ENCODE data around the gene TTN. TPM values are rescaled to one million over a fixed set of nuclear protein-coding genes. Genes with fewer than 3 reads are reported as not detected.

TTN gene
- total RNA-seq, 1 donor from 2014 or later, result 1.3 TPM

DNA sequence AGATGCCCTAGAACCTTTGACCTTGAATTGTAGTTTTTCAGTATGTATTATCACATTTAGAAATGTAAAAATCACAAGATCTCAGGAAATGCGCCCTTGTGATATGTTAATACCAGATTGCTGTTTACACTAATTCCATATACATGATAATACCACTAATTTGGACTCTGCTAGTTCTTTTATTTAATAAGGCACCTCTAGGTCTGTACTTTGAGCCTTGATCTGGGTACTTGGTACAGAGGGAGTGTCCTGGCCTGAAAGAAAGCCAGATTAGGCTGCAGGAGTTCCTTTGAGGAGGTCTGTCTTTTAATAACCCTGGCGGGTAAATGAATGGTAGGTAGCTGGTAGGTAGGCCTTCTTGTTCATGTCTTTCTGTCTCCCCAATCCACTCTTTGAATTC lies 300.7 kb downstream of the TTN start:
- no peak overlapping the region for H2AFZ ChIP-seq (replicated peaks)
- H3K9ac ChIP-seq, result no peak overlapping the region
- H4K20me1 ChIP-seq (ENCODE audit: low read depth), result no peaks in the 10 kb centered on the region
- Mint-ChIP-seq H3K36me3 (peaks cover 10% of the 10 kb centered on the region), H3K4me1 (peaks cover 10% of the 10 kb centered on the region), H3K4me3 (no peak overlapping the region), H3K9me3 (no peaks in the 10 kb centered on the region), H3K27me3 (ENCODE audit: insufficient read depth, low read depth) (peaks cover 4% of the 10 kb centered on the region), H3K27ac (no peak overlapping the region)
- H3K79me2 ChIP-seq (ENCODE audit: low read depth), result no peaks in the 10 kb centered on the region
- H3K4me1 ChIP-seq, result peaks cover 23% of the 10 kb centered on the region
- no peak for TF ChIP-seq EZH2 (IDR thresholded peaks at IDR 0.05)
- TF ChIP-seq CTCF (IDR thresholded peaks at IDR 0.05), result no peak
- no peak for TF ChIP-seq EZH2phosphoT487 (IDR thresholded peaks at IDR 0.05)
- no peak overlapping the region for H3K4me3 ChIP-seq
- H3K27ac ChIP-seq, result no peak overlapping the region
- H3K27me3 ChIP-seq, result no peaks in the 10 kb centered on the region
- peaks cover 24% of the 10 kb centered on the region for H3K36me3 ChIP-seq
- H3K9me3 ChIP-seq (ENCODE audit: low read depth), result no peaks in the 10 kb centered on the region
- H3F3A ChIP-seq (ENCODE audit: low read depth), result no peaks in the 10 kb centered on the region
- DNase-seq (ENCODE audit: low spot score), result peak; percentile 28
- peak overlapping the region; percentile 1 for H3K4me2 ChIP-seq

- Histone ChIP-seq H3K27me3 (no peaks in the 10 kb centered on the region), H3K4me3 (no peak overlapping the region), H3K79me2 (ENCODE audit: low read depth) (no peaks in the 10 kb centered on the region), H3K4me1 (peaks cover 20% of the 10 kb centered on the region), H3F3A (ENCODE audit: low read depth) (no peaks in the 10 kb centered on the region), H3K4me2 (no peak overlapping the region), H4K20me1 (ENCODE audit: low read depth) (no peaks in the 10 kb centered on the region), H2AFZ (replicated peaks) (no peak overlapping the region), H3K9me3 (ENCODE audit: low read depth) (no peaks in the 10 kb centered on the region), H3K27ac (no peak overlapping the region), H3K9ac (no peak overlapping the region), H3K36me3 (peaks cover 28% of the 10 kb centered on the region)
- Mint-ChIP-seq H3K4me1 (peaks cover 10% of the 10 kb centered on the region), H3K27ac (no peak overlapping the region), H3K9me3 (no peaks in the 10 kb centered on the region), H3K27me3 (ENCODE audit: insufficient read depth, low read depth) (peaks cover 4% of the 10 kb centered on the region), H3K36me3 (peaks cover 10% of the 10 kb centered on the region), H3K4me3 (no peak overlapping the region)
- no peak for TF ChIP-seq CTCF (IDR thresholded peaks at IDR 0.05)
- TF ChIP-seq EZH2phosphoT487 (IDR thresholded peaks at IDR 0.05), result no peak
- no peak for TF ChIP-seq EZH2 (IDR thresholded peaks at IDR 0.05)
- no peak for DNase-seq (ENCODE audit: low spot score)
Measured at GRCh38 chr2:178506101-178506500, 301.1 kb downstream of the TTN start.

DNA sequence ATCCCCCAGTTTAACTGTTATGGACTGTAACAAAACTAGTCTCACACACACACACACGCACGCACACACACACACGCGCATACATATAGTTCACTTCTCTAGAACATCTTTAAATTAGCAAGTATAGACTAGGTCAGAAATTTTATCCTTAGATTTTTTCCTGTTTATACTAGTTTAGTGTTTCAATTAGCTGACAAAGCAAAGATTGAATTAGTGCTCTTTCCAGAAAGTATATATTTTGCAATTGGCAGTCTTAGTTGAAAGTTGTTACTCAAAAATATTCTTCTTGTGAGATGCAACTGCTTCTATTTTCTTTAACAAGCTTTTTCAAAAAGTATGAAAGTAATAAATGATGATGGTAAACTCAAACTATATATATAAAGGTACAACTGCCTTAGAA lies 304.5 kb downstream of the TTN start:
- no peaks in the 10 kb centered on the region for H3K9me3 ChIP-seq (ENCODE audit: low read depth)
- Mint-ChIP-seq H3K36me3 (peaks cover 13% of the 10 kb centered on the region), H3K4me3 (no peak overlapping the region), H3K27ac (no peak overlapping the region), H3K27me3 (ENCODE audit: insufficient read depth, low read depth) (no peaks in the 10 kb centered on the region), H3K9me3 (no peaks in the 10 kb centered on the region), H3K4me1 (peaks cover 10% of the 10 kb centered on the region)
- no peak overlapping the region for H3K27ac ChIP-seq
- DNase-seq (ENCODE audit: low spot score), result no peak
- H3K27me3 ChIP-seq, result no peaks in the 10 kb centered on the region
- H3K4me1 ChIP-seq, result peaks cover 14% of the 10 kb centered on the region
- H3K4me3 ChIP-seq, result no peak overlapping the region
- H4K20me1 ChIP-seq (ENCODE audit: low read depth), result no peaks in the 10 kb centered on the region
- peaks cover 31% of the 10 kb centered on the region for H3K36me3 ChIP-seq
- TF ChIP-seq CTCF (IDR thresholded peaks at IDR 0.05) (no peak), EZH2 (IDR thresholded peaks at IDR 0.05) (no peak), EZH2phosphoT487 (IDR thresholded peaks at IDR 0.05) (no peak)
- no peak overlapping the region for H3K4me2 ChIP-seq
- peaks cover 3% of the 10 kb centered on the region for H3F3A ChIP-seq (ENCODE audit: low read depth)
- H2AFZ ChIP-seq (replicated peaks), result no peak overlapping the region
- no peaks in the 10 kb centered on the region for H3K79me2 ChIP-seq (ENCODE audit: low read depth)
- no peak overlapping the region for H3K9ac ChIP-seq
